Karpas-422 (cell line): ENCODE data around the gene INPP5A. TPM values are rescaled to one million over a fixed set of nuclear protein-coding genes. Genes with fewer than 3 reads are reported as not detected.

Experiments used
- DNase-seq: peaks from one replicate; pipeline ENCODE4 v3.0.0-alpha.2; 2015
- H2AFZ ChIP-seq: fragments of 200-600 bp; sonication (generic); 2 replicates; pipeline ENCODE4 v1.6.1; 2014; ENCODE audit warnings: antibody characterized with exemption, low read length, mixed read lengths
- H3K27ac ChIP-seq: fragments of 200-600 bp; sonication (generic); 2 replicates; pipeline ENCODE4 v1.5.1; 2014; ENCODE audit warnings: mild to moderate bottlenecking, low read length, moderate library complexity
- H3K27me3 ChIP-seq: fragments of 200-600 bp; sonication (generic); 2 replicates; pipeline ENCODE4 v1.6.1; 2014; ENCODE audit warnings: low read length, mixed read lengths
- H3K36me3 ChIP-seq: fragments of 200-600 bp; sonication (generic); 2 replicates; pipeline ENCODE4 v1.6.1; 2014; ENCODE audit warnings: low read length, mixed read lengths; ENCODE audit not compliant: insufficient read depth
- H3K4me1 ChIP-seq: fragments of 200-600 bp; sonication (generic); 2 replicates; pipeline ENCODE4 v1.6.1; 2014; ENCODE audit warnings: mild to moderate bottlenecking, low read length, mixed read lengths
- H3K4me2 ChIP-seq: fragments of 200-600 bp; sonication (generic); 2 replicates; pipeline ENCODE4 v1.6.1; 2014; ENCODE audit warnings: low read length, low read depth, mild to moderate bottlenecking; ENCODE audit not compliant: poor library complexity, severe bottlenecking
- H3K4me3 ChIP-seq: fragments of 200-600 bp; sonication (generic); 2 replicates; pipeline ENCODE4 v1.5.1; 2014; ENCODE audit warnings: mild to moderate bottlenecking, antibody characterized with exemption, low read length, mixed read lengths
- H3K79me2 ChIP-seq: fragments of 200-600 bp; sonication (generic); 2 replicates; pipeline ENCODE4 v1.6.1; 2014; ENCODE audit warnings: mild to moderate bottlenecking, low read length, mixed read lengths
- H3K9ac ChIP-seq: fragments of 200-600 bp; sonication (generic); 2 replicates; pipeline ENCODE4 v1.6.0; 2014; ENCODE audit warnings: low read length
- H3K9me2 ChIP-seq: fragments of 200-600 bp; sonication (generic), shearing (Covaris generic); replicated peaks from 2 replicates; pipeline ENCODE4 v1.6.0; 2014; ENCODE audit warnings: mild to moderate bottlenecking, low read length, moderate library complexity; ENCODE audit not compliant: insufficient read depth
- H3K9me3 ChIP-seq: fragments of 300-700, 200-600 bp; sonication (generic); 2 replicates; pipeline ENCODE4 v1.6.1; 2014; ENCODE audit warnings: low read length, mixed read lengths
- H4K20me1 ChIP-seq: fragments of 200-600 bp; sonication (generic); 2 replicates; pipeline ENCODE4 v1.6.1; 2014; ENCODE audit warnings: mild to moderate bottlenecking, antibody characterized with exemption, low read length, low read depth; ENCODE audit not compliant: insufficient read depth
- total RNA-seq: library from RNA; depleted of rRNA; stranded (reverse); fragments of >200 nt; shearing (Covaris generic); gene quantifications from 2 replicates; pipeline ENCODE4 v1.2.3, GENCODE V29; 2014; ENCODE audit warnings: low replicate concordance

INPP5A gene
- total RNA-seq, 1 experiment from 2014 or later, result 9.1 TPM

GRCh38 chr10:132810141-132810806 is 272.7 kb downstream of the INPP5A start:
- Histone ChIP-seq H3K9me2 (no peaks in the 10 kb centered on the region), H3K4me1 (no peaks in the 10 kb centered on the region), H3K9ac (no peak overlapping the region), H3K9me3 (no peaks in the 10 kb centered on the region), H3K79me2 (no peaks in the 10 kb centered on the region), H3K4me3 (no peak overlapping the region), H3K27ac (no peak overlapping the region), H3K36me3 (no peaks in the 10 kb centered on the region), H2AFZ (no peak overlapping the region), H3K27me3 (no peaks in the 10 kb centered on the region), H3K4me2 (no peak overlapping the region), H4K20me1 (no peaks in the 10 kb centered on the region)
- no peak for DNase-seq

DNA sequence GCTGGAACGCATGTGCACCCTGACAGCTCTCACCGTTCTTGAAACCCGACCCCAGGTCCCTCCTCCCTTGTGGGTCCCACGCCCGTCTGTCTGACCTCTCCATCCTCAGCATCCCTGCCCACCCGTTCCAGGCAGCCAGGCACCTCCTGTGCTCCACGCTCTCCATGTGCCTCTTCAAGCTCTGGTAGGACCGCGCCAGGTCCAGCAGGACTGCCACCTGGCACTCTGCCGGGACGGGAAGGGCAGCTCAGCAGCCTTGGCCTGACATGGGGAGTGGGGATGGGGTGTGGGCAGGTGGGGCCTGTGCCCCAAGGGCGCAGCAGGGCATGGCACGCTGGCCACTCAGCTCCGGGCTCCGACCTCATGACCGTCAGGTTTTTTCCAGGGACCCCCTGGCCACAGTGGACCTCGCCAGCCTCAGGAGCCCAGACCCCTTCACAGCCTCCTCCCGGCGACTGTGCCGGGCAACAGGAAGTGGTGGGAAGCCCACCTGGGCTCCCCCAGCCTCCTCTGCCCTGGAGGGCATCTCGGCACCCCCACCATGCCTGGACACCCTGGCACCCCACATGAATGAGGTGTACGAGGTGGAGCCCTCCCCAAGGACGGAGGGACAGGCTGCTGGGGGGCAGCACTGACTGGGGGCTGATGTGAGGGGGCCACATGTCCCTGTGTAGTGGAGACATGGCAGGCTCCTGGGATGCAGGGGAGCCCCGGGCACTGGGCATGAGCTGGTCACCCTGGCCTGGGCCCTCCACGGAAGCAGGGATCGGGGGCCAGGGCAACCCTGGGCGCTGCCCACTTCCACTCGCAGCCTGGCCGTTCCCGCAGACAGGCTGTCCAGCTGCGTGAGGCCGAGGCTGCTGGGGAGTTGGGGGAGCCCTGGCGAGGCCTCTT is 273.5 kb downstream of the INPP5A start:
- Histone ChIP-seq H3K9me3 (no peaks in the 10 kb centered on the region), H3K4me2 (no peak overlapping the region), H3K9ac (no peak overlapping the region), H3K9me2 (no peaks in the 10 kb centered on the region), H3K79me2 (no peaks in the 10 kb centered on the region), H4K20me1 (no peaks in the 10 kb centered on the region), H3K4me3 (no peak overlapping the region), H3K4me1 (no peaks in the 10 kb centered on the region), H3K36me3 (no peaks in the 10 kb centered on the region), H3K27me3 (no peaks in the 10 kb centered on the region), H2AFZ (no peak overlapping the region), H3K27ac (no peak overlapping the region)
- DNase-seq, result no peak

DNA sequence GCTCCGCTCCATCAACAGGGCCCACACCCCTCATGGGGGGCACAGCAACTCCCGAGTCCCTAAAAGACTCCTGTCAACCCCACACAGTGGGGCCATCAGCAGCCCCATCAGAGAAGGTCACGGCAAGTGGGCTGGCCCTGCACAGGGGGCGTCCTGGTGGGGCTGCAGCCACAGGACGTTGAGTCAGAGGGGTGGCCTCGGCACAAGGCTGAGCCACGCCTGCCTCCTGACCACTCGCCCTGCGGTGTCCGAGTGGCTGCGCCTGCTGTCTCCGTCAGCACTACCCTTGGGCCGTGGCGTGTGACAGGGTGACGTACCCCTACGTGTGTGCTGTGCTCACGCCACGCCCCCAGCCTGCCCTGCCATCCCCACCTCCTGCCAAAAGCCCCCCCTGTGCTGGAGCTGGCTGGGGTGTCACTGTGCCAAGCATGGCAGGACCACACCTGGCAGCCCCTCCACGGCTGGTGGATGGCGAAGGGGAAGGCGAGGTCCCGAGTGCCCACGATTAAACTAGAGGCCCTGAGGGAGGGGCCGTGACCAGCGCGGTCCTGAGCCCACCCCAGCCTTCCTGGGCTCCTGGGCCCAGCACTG is 274.4 kb downstream of the INPP5A start:
- H3K4me3 ChIP-seq, result no peak overlapping the region
- no peaks in the 10 kb centered on the region for H4K20me1 ChIP-seq
- H3K36me3 ChIP-seq, result no peaks in the 10 kb centered on the region
- H3K27me3 ChIP-seq, result no peaks in the 10 kb centered on the region
- H3K9me2 ChIP-seq, result no peaks in the 10 kb centered on the region
- H3K9ac ChIP-seq, result no peak overlapping the region
- no peaks in the 10 kb centered on the region for H3K4me1 ChIP-seq
- no peaks in the 10 kb centered on the region for H3K79me2 ChIP-seq
- H3K27ac ChIP-seq, result no peak overlapping the region
- H2AFZ ChIP-seq, result no peak overlapping the region
- no peaks in the 10 kb centered on the region for H3K9me3 ChIP-seq
- H3K4me2 ChIP-seq, result no peak overlapping the region
- DNase-seq, result no peak

DNA sequence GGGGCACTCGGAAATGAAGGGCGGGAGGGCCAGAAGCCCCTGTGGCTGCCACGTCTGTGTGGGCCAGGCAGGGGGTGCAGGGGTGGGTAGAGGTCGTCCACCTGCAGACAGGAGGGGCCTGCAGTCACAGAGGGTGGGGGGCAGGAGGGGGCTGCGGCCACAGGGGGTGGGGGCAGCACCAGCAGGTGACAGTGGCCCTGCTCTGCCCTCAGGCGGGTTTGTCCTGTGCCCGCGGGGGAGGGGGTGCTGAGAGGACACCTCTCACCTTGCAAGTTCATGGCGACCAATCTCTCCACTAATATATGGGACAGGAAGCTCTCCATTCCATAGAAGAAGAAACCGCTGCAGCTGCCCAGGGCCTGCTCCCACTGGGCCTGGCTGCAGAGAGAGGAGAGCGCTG is 274.9 kb downstream of the INPP5A start:
- Histone ChIP-seq H3K9ac (no peak overlapping the region), H3K36me3 (no peaks in the 10 kb centered on the region), H3K9me3 (no peaks in the 10 kb centered on the region), H4K20me1 (no peaks in the 10 kb centered on the region), H2AFZ (no peak overlapping the region), H3K79me2 (no peaks in the 10 kb centered on the region), H3K9me2 (no peaks in the 10 kb centered on the region), H3K4me2 (no peak overlapping the region), H3K27me3 (no peaks in the 10 kb centered on the region), H3K4me3 (no peak overlapping the region), H3K27ac (no peak overlapping the region), H3K4me1 (no peaks in the 10 kb centered on the region)
- no peak for DNase-seq

DNA sequence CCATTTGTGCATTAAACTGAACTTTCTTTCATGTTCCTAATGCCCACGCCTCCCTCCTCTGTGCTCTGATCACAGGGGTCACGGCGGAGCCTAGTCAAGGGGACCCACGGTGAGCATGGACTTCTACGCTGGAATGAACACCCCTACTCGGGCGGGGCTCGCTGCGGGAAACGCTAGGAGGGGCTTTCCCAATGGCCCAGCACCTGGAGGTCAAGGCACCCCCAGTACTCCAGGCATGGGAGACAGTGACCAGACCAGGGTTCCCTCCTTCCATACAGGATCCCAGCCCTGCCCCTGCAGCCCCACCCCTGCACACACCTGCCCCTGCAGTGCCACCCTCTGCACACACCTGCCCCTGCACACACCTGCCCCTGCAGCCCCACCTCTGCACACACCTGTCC is 275.4 kb downstream of the INPP5A start:
- no peaks in the 10 kb centered on the region for H3K9me3 ChIP-seq
- H3K4me3 ChIP-seq, result no peak overlapping the region
- no peak overlapping the region for H3K27ac ChIP-seq
- H3K4me1 ChIP-seq, result no peaks in the 10 kb centered on the region
- no peaks in the 10 kb centered on the region for H3K9me2 ChIP-seq
- H2AFZ ChIP-seq, result no peak overlapping the region
- no peaks in the 10 kb centered on the region for H4K20me1 ChIP-seq
- DNase-seq, result no peak
- H3K4me2 ChIP-seq, result no peak overlapping the region
- no peaks in the 10 kb centered on the region for H3K36me3 ChIP-seq
- H3K79me2 ChIP-seq, result no peaks in the 10 kb centered on the region
- no peak overlapping the region for H3K9ac ChIP-seq
- no peaks in the 10 kb centered on the region for H3K27me3 ChIP-seq

- Histone ChIP-seq H3K27me3 (no peaks in the 10 kb centered on the region), H3K27ac (no peak overlapping the region), H3K4me2 (no peak overlapping the region), H3K4me1 (no peaks in the 10 kb centered on the region), H3K36me3 (no peaks in the 10 kb centered on the region), H2AFZ (no peak overlapping the region), H3K79me2 (no peaks in the 10 kb centered on the region), H3K9me3 (no peaks in the 10 kb centered on the region), H3K9ac (no peak overlapping the region), H3K4me3 (no peak overlapping the region), H4K20me1 (no peaks in the 10 kb centered on the region), H3K9me2 (no peaks in the 10 kb centered on the region)
- DNase-seq, result no peak
These were observed 276.2 kb downstream of the INPP5A start for GRCh38 chr10:132813560-132814468.

- Histone ChIP-seq H3K9me2 (no peaks in the 10 kb centered on the region), H3K36me3 (no peaks in the 10 kb centered on the region), H3K4me3 (no peak overlapping the region), H3K4me1 (no peaks in the 10 kb centered on the region), H4K20me1 (no peaks in the 10 kb centered on the region), H3K27me3 (no peaks in the 10 kb centered on the region), H3K79me2 (no peaks in the 10 kb centered on the region), H3K9me3 (no peaks in the 10 kb centered on the region), H2AFZ (no peak overlapping the region), H3K9ac (no peak overlapping the region), H3K27ac (no peak overlapping the region), H3K4me2 (no peak overlapping the region)
- DNase-seq, result no peak
These were observed 276.9 kb downstream of the INPP5A start for GRCh38 chr10:132814469-132814856.
